ENCODE data around the gene FBXO21.
"Not testable (repeated sequence)": the region's sequence is repeated elsewhere in the genome, so short reads cannot be mapped to it uniquely, and the experiment has no call there.

FBXO21 gene

GRCh38 chr12:117124421-117125271 is 65.6 kb downstream of the FBXO21 start:
- Mint-ChIP-seq H3K27ac (no peak overlapping the region), H3K36me3 (ENCODE audit: low read depth) (no peaks in the 10 kb centered on the region), H3K4me1 (ENCODE audit: low read depth) (peaks cover 6% of the 10 kb centered on the region), H3K27me3 (ENCODE audit: low read depth) (no peaks in the 10 kb centered on the region), H3K4me3 (no peak overlapping the region), H3K9me3 (peaks cover 9% of the 10 kb centered on the region)

- Mint-ChIP-seq H3K27me3 (ENCODE audit: low read depth) (no peaks in the 10 kb centered on the region), H3K4me3 (no peak overlapping the region), H3K36me3 (ENCODE audit: low read depth) (no peaks in the 10 kb centered on the region), H3K27ac (no peak overlapping the region), H3K4me1 (ENCODE audit: low read depth) (peaks cover 10% of the 10 kb centered on the region), H3K9me3 (no peaks in the 10 kb centered on the region)
These were observed 68.8 kb downstream of the FBXO21 start for GRCh38 chr12:117121441-117121840.

DNA sequence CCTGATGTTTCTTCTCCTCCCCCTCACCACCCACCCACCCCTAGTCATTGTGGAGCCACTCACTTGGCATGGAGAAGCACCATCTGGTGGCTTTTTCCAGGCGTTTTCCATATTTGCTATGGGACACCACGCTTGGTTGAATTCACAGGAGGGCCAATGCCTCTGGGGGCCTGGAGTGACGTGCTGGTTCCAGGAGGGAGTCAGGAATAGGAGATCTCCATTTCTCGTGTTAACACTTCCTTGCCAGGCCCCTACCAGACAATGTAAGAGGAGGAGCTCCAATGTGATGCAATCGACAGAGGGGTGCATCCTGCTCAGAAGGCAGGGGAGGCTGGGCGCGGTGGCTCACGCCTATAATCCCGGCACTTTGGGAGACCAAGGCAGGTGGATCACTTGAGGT is 69.5 kb downstream of the FBXO21 start:
- Mint-ChIP-seq H3K27me3 (ENCODE audit: low read depth) (no peaks in the 10 kb centered on the region), H3K4me1 (ENCODE audit: low read depth) (peaks cover 10% of the 10 kb centered on the region), H3K36me3 (ENCODE audit: low read depth) (no peaks in the 10 kb centered on the region), H3K9me3 (no peaks in the 10 kb centered on the region), H3K4me3 (no peak overlapping the region), H3K27ac (no peak overlapping the region)

GRCh38 chr12:117119592-117120198 is 70.6 kb downstream of the FBXO21 start:
- Mint-ChIP-seq H3K27ac (no peak overlapping the region), H3K27me3 (ENCODE audit: low read depth) (no peaks in the 10 kb centered on the region)

DNA sequence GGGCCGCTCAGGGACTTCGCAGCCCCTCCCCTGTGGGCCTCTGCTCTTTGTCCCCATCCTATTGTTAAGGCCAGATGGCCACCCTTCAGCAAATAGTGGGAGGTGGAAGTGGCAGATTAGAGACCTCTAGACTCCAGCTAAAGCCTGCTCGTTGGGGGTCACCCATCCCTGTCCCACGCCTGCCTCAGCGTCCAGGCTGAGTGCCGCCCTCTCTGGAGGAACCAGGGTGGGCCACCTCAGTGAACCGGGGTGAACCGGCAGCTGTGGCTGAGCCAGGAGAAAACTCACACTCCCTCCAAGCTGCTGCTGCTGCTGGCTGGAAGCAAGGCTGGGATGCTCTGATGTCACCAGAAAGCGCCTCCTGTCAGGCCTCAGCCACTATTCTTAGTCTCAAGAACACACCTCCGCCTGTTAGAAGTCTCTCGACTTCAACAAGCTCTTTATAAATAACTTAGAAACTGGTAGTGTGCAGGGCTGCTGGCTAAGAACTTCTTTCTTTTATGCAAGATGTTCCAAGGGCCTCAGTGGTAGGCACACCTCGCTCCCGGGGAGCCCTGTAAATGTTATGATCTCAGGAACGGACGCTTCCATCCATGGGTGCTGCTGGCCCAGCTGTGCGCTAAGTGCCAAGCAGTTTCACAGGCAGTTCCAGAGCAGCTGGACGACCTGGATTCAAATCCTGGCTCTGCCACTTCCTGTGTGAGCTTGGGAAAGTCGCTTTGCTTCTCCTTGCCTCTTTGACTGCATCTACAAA is 71.3 kb downstream of the FBXO21 start:
- H3K27ac Mint-ChIP-seq = no peak overlapping the region
- H3K27me3 Mint-ChIP-seq (ENCODE audit: low read depth) = peaks cover under 1% of the 10 kb centered on the region
- H3K9me3 Mint-ChIP-seq = no peaks in the 10 kb centered on the region
- H3K36me3 Mint-ChIP-seq (ENCODE audit: low read depth) = no peaks in the 10 kb centered on the region
- H3K4me3 Mint-ChIP-seq = no peak overlapping the region
- peaks cover 8% of the 10 kb centered on the region for H3K4me1 Mint-ChIP-seq (ENCODE audit: low read depth)

More at GRCh38 chr12:117119592-117120198, 70.6 kb downstream of the FBXO21 start:
- no peak overlapping the region for H3K4me3 Mint-ChIP-seq
- H3K36me3 Mint-ChIP-seq (ENCODE audit: low read depth) = no peaks in the 10 kb centered on the region
- H3K4me1 Mint-ChIP-seq (ENCODE audit: low read depth) = peaks cover 10% of the 10 kb centered on the region
- no peaks in the 10 kb centered on the region for H3K9me3 Mint-ChIP-seq

GRCh38 chr12:117114784-117115183 is 75.5 kb downstream of the FBXO21 start:
- Mint-ChIP-seq H3K27ac (no peak overlapping the region), H3K4me3 (no peak overlapping the region), H3K4me1 (ENCODE audit: low read depth) (peaks cover 6% of the 10 kb centered on the region), H3K9me3 (no peaks in the 10 kb centered on the region), H3K36me3 (ENCODE audit: low read depth) (no peaks in the 10 kb centered on the region), H3K27me3 (ENCODE audit: low read depth) (peaks cover 18% of the 10 kb centered on the region)

DNA sequence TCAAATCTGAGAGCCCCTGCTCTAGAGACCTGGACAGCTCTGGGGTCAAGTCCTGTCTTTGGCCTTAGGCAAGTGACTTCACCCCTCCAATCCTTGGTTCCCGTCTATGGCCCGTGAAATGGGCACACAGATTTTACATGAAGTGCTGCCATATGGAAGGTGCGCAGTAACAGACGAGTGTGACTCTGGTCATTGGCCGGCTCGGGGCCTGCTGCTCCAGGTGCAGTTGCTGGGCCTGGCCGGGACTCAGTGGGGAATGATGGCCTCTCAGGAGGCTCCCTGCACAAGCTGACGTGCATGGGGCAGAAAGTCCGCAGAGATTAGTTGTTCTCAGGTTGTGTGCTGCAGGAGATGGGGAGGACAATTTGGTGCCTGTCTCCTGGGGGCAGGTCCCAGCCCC is 77.0 kb downstream of the FBXO21 start:
- Mint-ChIP-seq H3K27ac (no peak overlapping the region), H3K4me3 (no peak overlapping the region), H3K36me3 (ENCODE audit: low read depth) (no peaks in the 10 kb centered on the region)

DNA sequence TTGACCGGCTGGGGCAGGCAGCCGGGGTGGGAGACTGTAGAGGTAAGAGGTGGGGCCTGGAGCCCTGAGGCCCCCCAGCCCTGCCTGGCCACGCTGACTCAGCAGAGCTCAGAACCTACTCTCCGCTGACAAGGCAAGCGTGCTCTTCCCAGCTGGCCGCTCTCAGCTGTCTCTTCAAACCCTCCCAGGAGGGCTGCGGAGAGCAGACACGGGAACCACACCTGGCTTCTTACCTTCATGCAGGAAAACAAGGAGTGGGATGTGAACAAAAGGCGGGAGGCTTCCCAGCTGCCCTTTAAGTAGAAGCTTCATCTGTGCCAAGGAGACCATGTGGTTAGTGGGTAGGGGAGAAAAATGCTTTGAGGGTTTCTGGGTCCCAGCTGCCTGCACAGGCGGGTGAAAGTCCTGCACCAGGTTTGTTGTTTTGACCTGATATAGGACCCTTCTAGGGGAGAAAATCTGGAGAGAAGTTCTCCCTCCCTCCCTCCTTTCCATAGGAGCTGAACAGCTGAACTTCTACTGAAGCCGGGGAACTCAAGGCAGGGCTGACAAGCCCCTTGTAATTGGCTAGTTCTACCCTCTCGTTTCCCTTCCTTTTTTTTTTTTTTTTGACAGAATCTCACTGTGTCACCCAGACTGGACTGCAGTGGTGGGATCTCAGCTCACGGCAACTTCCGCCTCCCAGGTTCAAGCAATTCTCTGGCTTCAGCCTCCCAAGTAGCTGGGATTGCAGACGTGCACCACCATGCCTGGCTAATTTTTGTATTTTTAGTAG is 78.3 kb downstream of the FBXO21 start:
- H3K27me3 Mint-ChIP-seq (ENCODE audit: low read depth) = peaks cover 31% of the 10 kb centered on the region
- no peaks in the 10 kb centered on the region for H3K36me3 Mint-ChIP-seq (ENCODE audit: low read depth)
- H3K27ac Mint-ChIP-seq = no peak overlapping the region
- H3K4me1 Mint-ChIP-seq (ENCODE audit: low read depth) = no peaks in the 10 kb centered on the region
- H3K9me3 Mint-ChIP-seq = no peaks in the 10 kb centered on the region
- H3K4me3 Mint-ChIP-seq = no peak overlapping the region

More for the DNA sequence above, 77.0 kb downstream of the FBXO21 start:
- H3K4me1 Mint-ChIP-seq (ENCODE audit: low read depth) = no peaks in the 10 kb centered on the region
- H3K27me3 Mint-ChIP-seq (ENCODE audit: low read depth) = peaks cover 20% of the 10 kb centered on the region
- no peaks in the 10 kb centered on the region for H3K9me3 Mint-ChIP-seq

- peaks cover 33% of the 10 kb centered on the region for H3K27me3 Mint-ChIP-seq (ENCODE audit: low read depth)
- no peak overlapping the region for H3K27ac Mint-ChIP-seq
- no peaks in the 10 kb centered on the region for H3K36me3 Mint-ChIP-seq (ENCODE audit: low read depth)
- H3K4me1 Mint-ChIP-seq (ENCODE audit: low read depth) = peaks cover 2% of the 10 kb centered on the region
- no peaks in the 10 kb centered on the region for H3K9me3 Mint-ChIP-seq
- no peak overlapping the region for H3K4me3 Mint-ChIP-seq
These were observed 78.9 kb downstream of the FBXO21 start for GRCh38 chr12:117111386-117111785.

DNA sequence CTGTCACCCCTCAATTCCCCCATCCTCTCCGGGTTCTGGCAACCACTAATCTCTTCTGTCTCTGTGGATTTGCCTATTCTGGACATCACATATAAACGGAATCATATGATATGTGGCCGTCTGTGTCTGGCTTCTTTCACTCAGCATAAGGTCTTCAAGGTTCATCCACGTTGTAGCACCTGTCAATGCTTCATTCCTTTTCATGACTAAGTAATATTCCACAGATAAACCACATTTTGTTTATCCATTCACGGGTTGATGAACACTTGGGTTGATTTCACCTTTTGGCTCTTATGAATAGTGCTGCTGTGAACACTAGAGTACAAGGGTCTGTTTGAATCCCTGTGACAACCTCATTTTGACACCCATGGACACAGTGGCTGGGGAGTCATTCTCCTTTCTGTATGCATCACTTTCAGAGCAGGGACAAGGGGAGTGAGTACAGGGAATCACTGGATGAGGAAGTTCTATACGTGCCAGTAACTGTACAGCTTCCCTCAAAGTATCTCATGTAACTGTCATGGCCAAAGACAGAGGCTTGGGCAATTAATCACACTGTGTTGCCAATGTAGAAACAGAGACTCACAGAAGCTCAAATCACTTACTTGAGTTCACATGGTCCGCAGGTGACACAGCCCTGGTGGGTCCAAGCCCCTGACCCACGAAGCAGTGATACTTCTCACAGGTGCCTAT is 80.2 kb downstream of the FBXO21 start:
- no peak overlapping the region for H3K4me3 Mint-ChIP-seq

DNA sequence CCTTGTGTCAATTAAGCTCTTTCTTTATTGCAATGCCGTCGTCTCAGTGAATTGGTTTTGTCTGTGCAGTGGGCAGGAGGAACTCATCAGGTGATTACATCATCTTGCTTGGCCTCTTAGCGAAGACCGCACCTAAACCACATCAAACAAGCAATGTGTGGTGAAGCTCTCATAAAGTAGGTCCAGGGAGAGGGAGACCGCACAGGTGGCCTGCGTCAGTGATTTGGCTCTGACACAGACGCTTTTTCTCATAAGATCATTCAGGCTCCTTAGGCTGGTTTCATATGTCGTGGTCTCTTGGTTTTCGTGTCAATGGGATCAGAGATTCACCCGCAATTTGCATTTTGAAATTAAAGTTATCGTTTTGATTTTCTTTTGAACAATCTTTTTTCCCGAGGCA is 84.4 kb downstream of the FBXO21 start:
- no peaks in the 10 kb centered on the region for H3K36me3 Mint-ChIP-seq (ENCODE audit: low read depth)
- peaks cover 41% of the 10 kb centered on the region for H3K27me3 Mint-ChIP-seq (ENCODE audit: low read depth)

More for the DNA sequence above, 80.2 kb downstream of the FBXO21 start:
- Mint-ChIP-seq H3K27ac (no peak overlapping the region), H3K27me3 (ENCODE audit: low read depth) (peaks cover 42% of the 10 kb centered on the region), H3K4me1 (ENCODE audit: low read depth) (peaks cover 8% of the 10 kb centered on the region), H3K36me3 (ENCODE audit: low read depth) (no peaks in the 10 kb centered on the region), H3K9me3 (no peaks in the 10 kb centered on the region)

DNA sequence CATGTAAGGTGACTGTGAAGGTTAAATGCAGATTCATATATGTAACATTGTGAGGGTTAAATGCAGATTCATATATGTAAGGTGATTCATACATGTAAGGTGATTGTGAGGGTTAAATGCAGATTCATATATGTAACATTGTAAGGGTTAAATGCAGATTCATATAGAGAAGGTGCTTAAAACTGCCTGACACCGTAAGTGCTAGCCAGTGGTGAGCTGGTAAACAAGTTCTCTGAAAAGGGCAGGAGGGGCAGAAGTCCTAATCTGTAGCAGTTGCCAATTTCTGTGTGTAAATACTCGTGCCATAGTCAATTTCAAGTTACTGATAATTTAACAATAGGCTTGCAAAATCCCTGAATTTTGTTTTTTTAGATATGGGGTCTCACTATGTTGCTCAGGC is 86.3 kb downstream of the FBXO21 start:
- H3K36me3 Mint-ChIP-seq (ENCODE audit: low read depth); H3K27ac Mint-ChIP-seq; H3K9me3 Mint-ChIP-seq; H3K4me3 Mint-ChIP-seq: not testable (repeated sequence)
- peaks cover 19% of the 10 kb centered on the region for H3K4me1 Mint-ChIP-seq (ENCODE audit: low read depth)
- peaks cover 40% of the 10 kb centered on the region for H3K27me3 Mint-ChIP-seq (ENCODE audit: low read depth)

More for the DNA sequence above, 84.4 kb downstream of the FBXO21 start:
- H3K9me3 Mint-ChIP-seq = no peaks in the 10 kb centered on the region
- peaks cover 10% of the 10 kb centered on the region for H3K4me1 Mint-ChIP-seq (ENCODE audit: low read depth)
- H3K27ac Mint-ChIP-seq = no peak overlapping the region
- no peak overlapping the region for H3K4me3 Mint-ChIP-seq

DNA sequence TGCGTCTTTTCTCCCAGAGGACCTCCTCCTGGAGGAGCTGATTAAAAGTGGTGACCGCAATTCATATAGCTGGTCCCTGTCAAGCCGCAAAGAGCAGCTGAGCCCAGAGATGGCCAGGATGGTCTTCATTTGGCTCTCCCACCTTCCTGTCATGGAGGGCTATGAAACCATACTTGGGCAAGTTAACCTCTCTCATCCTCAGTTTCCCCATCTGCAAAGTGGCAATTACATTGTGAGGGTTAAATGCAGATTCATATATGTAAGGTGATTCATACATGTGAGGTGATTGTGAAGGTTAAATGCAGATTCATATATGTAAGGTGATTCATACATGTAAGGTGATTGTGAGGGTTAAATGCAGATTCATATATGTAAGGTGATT is 87.5 kb downstream of the FBXO21 start:
- H3K27ac Mint-ChIP-seq = no peak overlapping the region
- H3K9me3 Mint-ChIP-seq = no peaks in the 10 kb centered on the region
- H3K4me1 Mint-ChIP-seq (ENCODE audit: low read depth) = peaks cover 23% of the 10 kb centered on the region
- H3K27me3 Mint-ChIP-seq (ENCODE audit: low read depth) = peaks cover 40% of the 10 kb centered on the region
- no peaks in the 10 kb centered on the region for H3K36me3 Mint-ChIP-seq (ENCODE audit: low read depth)
- H3K4me3 Mint-ChIP-seq = no peak overlapping the region

Measured in T-helper 1 cell treated with Interleukin-12 subunit alpha and Interleukin-12 subunit beta and Interleukin-4 antibody, amounts not matched to agents 30 μg/mL and 1 μg/mL, for 36 hours (primary cell).